Keratinocyte (primary cell): ENCODE results near the gene MTM1.

Experiments used
- CTCF ChIP-seq, 3 experiments: IDR thresholded peaks in 1 of 3; conservative IDR thresholded peaks in 1 of 3; optimal IDR thresholded peaks in 1 of 3; 2 replicates in 2 of 3; 3 replicates in 1 of 3; pipeline versions ENCODE3 to v1.5.1; 2011; ENCODE audit warnings: low read length in 3 of 3, mild to moderate bottlenecking in 3 of 3, moderate library complexity in 2 of 3, control low read depth in 1 of 3, inconsistent platforms in 1 of 3; ENCODE audit not compliant: insufficient read depth in 2 of 3; ENCODE audit errors: extremely low read depth in 1 of 3
- EZH2 ChIP-seq: IDR thresholded peaks from one replicate; pipeline ENCODE4 v1.6.1; 2012; ENCODE audit warnings: inconsistent platforms, mild to moderate bottlenecking, low read length, moderate library complexity

GRCh38 chrX:150527108-150527507, 41.3 kb upstream of the MTM1 start:
- no peak for TF ChIP-seq CTCF (optimal IDR thresholded peaks at IDR 0.05 in 1 of 3, IDR thresholded peaks at IDR 0.05 in 1 of 3, conservative IDR thresholded peaks at IDR 0.05 in 1 of 3; ENCODE audit: extremely low read depth in 1 of 3, insufficient read depth in 2 of 3, low read length in 3 of 3)
- no peak for TF ChIP-seq EZH2
